A549 (cell line): ENCODE results near the gene PTPA.

Source experiments
- CHD4 ChIP-seq: fragments of 200-600 bp; sonication (generic); IDR thresholded peaks from 2 replicates; pipeline ENCODE4 v1.6.1; 2016; ENCODE audit warnings: antibody characterized with exemption, mild to moderate bottlenecking, borderline replicate concordance
- CTCF ChIP-seq: fragments of >200 bp; sonication (Bioruptor Twin); formaldehyde crosslinking; IDR thresholded peaks from 3 replicates; pipeline ENCODE4 v1.5.1; 2016
- EP300 ChIP-seq, 2 experiments: fragments of >200 bp; sonication (Bioruptor Twin); formaldehyde crosslinking; IDR thresholded peaks; 2 replicates in 1 of 2; 3 replicates in 1 of 2; pipeline ENCODE4 v1.6.1; 2016 to 2017
- MAZ ChIP-seq: fragments of 150-350 bp; IDR thresholded peaks from 2 replicates; pipeline ENCODE4 v1.6.1; 2014; ENCODE audit warnings: antibody characterized with exemption, low read depth, low read length, borderline replicate concordance
- POLR2A ChIP-seq: IDR thresholded peaks from 2 replicates; pipeline ENCODE4 v1.6.1; 2012; ENCODE audit warnings: mild to moderate bottlenecking, low read length
- POLR2AphosphoS2 ChIP-seq: conservative IDR thresholded peaks from 2 replicates; pipeline ENCODE4 v1.6.1; 2012; ENCODE audit warnings: low read length, improper control_type of control experiment, inconsistent platforms
- RAD21 ChIP-seq, 2 experiments: fragments of >200 bp in 1 of 2; sonication (Bioruptor Twin) in 1 of 2; formaldehyde crosslinking in 1 of 2; IDR thresholded peaks in 1 of 2; conservative IDR thresholded peaks in 1 of 2; 2 replicates in 1 of 2; 3 replicates in 1 of 2; pipeline ENCODE4 v1.6.1; 2012 to 2018; ENCODE audit warnings: inconsistent platforms in 1 of 2
- REST ChIP-seq: fragments of 200-600 bp; sonication (generic); IDR thresholded peaks from 2 replicates; pipeline ENCODE4 v1.6.1; 2016; ENCODE audit warnings: antibody characterized with exemption, mild to moderate bottlenecking, moderate library complexity
- RFX5 ChIP-seq: fragments of 450-650 bp; IDR thresholded peaks from 2 replicates; pipeline ENCODE4 v1.7.1; 2014; ENCODE audit warnings: antibody characterized with exemption, mild to moderate bottlenecking, moderate library complexity
- ZSCAN20 ChIP-seq: fragments of 250-450 bp; sonication (Bioruptor Pico); IDR thresholded peaks from 2 replicates; pipeline ENCODE4 v1.8.0; 2022; ENCODE audit warnings: mild to moderate bottlenecking, moderate library complexity
- TF ChIP-seq, protein P1 (sequence below): fragments of 250-450 bp; sonication (Bioruptor Pico); IDR thresholded peaks from 2 replicates; pipeline ENCODE4 v1.5.0; 2021; ENCODE audit warnings: mild to moderate bottlenecking, moderate library complexity, borderline replicate concordance
- TF ChIP-seq, protein P2 (sequence below): IDR thresholded peaks from 2 replicates; pipeline ENCODE4 v1.6.1; 2012

DNA sequence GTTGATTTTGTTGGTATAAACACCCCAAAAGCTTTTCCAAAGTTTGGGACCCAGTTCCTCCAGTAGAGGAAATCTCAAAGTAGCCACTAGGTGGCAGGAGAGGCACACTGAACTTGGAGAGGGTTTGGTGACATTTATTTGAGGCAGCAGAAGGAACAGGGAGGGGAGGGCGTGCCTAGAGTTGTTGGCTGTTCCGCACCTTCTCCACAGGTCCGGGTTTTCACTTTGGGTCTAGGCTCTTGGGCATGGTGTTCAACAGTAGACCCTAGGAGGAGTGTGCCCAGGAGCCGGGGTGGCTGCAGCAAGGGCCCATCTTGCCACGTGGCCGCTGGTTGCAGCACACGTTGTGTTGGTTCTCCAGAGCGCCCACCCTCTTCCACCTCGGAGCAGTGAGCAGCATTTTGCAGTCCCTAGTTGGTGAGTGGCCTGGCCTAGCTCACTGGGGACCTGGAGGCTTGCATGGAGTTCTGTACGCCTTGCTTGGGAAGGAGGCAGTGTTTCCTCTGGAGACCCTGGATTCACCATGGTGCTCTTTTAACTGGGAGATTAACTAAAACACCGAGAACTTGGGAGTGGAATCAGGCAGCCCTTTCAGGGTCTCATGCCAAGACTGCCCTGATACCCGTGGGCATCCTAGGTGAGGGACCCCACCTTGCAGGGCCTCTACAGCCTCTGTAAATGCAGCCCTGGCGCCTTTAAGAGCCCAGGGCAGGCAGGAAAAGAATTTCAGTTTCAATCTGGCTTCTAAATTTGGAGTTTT is 28.2 kb downstream of the PTPA start:
- TF ChIP-seq CTCF (peak; percentile 95), EP300 (IDR thresholded peaks at IDR 0.05) (no peak), RFX5 (no peak), MAZ (no peak), REST (no peak), POLR2A (no peak), CHD4 (no peak), POLR2AphosphoS2 (no peak), RAD21 (conservative IDR thresholded peaks at IDR 0.05 in 1 of 2, IDR thresholded peaks at IDR 0.05 in 1 of 2) (peak; percentile 97), ZSCAN20 (CRISPR knock-in tag) (no peak)
- TF ChIP-seq, protein P1, sequence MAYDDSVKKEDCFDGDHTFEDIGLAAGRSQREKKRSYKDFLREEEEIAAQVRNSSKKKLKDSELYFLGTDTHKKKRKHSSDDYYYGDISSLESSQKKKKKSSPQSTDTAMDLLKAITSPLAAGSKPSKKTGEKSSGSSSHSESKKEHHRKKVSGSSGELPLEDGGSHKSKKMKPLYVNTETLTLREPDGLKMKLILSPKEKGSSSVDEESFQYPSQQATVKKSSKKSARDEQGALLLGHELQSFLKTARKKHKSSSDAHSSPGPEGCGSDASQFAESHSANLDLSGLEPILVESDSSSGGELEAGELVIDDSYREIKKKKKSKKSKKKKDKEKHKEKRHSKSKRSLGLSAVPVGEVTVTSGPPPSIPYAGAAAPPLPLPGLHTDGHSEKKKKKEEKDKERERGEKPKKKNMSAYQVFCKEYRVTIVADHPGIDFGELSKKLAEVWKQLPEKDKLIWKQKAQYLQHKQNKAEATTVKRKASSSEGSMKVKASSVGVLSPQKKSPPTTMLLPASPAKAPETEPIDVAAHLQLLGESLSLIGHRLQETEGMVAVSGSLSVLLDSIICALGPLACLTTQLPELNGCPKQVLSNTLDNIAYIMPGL (CRISPR knock-in tag), result no peak
- TF ChIP-seq, protein P2, sequence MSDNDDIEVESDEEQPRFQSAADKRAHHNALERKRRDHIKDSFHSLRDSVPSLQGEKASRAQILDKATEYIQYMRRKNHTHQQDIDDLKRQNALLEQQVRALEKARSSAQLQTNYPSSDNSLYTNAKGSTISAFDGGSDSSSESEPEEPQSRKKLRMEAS, result peak; percentile 95
